Activated CD4-positive, alpha-beta T cell treated with anti-CD3 and anti-CD28 coated beads, Interleukin-2, amount 10 ng/mL, durations not matched to agents 7 days and 5 days (primary cell): ENCODE results near the gene FOLR1. TPM values are rescaled to one million over a fixed set of nuclear protein-coding genes. Genes with fewer than 3 reads are reported as not detected.
A peak's percentile ranks its signal among the peaks of the same experiment; 100 is the strongest.

Source experiments
- CTCF ChIA-PET: fragments of 350-600 bp; sonication (Branson Sonifier 250); formaldehyde crosslinking; loops from one replicate; lab custom pipeline; 2021; ENCODE audit warnings: antibody characterized with exemption; lab: Charles Lee
- POLR2A ChIA-PET: fragments of 350-600 bp; sonication (Branson Sonifier 250); formaldehyde crosslinking; loops from one replicate; lab custom pipeline; 2021; ENCODE audit warnings: antibody characterized with exemption; lab: Charles Lee
- DNase-seq: peaks from one replicate; pipeline ENCODE4 v3.0.0-alpha.2; 2020
- H3K27ac Mint-ChIP-seq: one replicate; pipeline ENCODE4 v1.8.0; 2021; ENCODE audit warnings: mild to moderate bottlenecking, moderate library complexity, mixed read lengths
- H3K27me3 Mint-ChIP-seq: one replicate; pipeline ENCODE4 v1.8.0; 2021; ENCODE audit warnings: mixed read lengths
- H3K36me3 Mint-ChIP-seq: one replicate; pipeline ENCODE4 v1.8.0; 2021; ENCODE audit warnings: low read depth, mixed read lengths
- H3K4me1 Mint-ChIP-seq: one replicate; pipeline ENCODE4 v1.8.0; 2021; ENCODE audit warnings: mixed read lengths
- H3K4me3 Mint-ChIP-seq: one replicate; pipeline ENCODE4 v1.8.0; 2021; ENCODE audit warnings: mild to moderate bottlenecking, moderate library complexity, mixed read lengths
- H3K9me3 Mint-ChIP-seq: one replicate; pipeline ENCODE4 v1.8.0; 2021; ENCODE audit warnings: mixed read lengths
- total RNA-seq, 2 experiments: library from RNA; stranded (reverse); gene quantifications; one replicate each; pipeline ENCODE4 v1.2.3, GENCODE V29; 2021

Gene FOLR1
- total RNA-seq, 2 experiments from 2014 or later: not detected

DNA sequence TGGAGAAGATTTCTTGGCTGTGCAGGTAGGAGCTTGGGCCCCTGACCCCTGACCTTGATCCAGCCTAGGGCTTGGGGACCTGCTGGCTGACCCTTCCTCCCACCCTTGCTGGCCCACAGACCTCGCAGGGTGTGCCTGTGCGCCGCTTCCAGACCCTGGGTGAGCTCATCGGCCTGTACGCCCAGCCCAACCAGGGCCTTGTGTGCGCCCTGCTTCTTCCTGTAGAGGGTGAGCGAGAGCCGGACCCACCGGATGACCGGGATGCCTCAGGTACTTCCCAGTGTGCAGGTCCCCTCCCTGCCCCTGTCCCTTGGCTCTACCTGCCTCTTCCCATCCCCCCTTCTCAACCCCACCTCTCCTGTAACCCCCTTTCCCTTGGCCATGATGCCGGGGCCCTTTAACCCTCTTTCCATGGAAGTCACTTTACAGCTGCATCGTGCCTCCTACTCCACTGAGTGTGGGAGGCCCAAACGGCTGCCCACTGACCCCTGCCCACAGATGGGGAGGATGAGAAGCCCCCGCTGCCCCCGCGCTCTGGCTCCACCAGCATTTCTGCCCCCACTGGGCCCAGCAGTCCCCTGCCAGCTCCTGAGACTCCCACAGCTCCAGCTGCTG is 36.4 kb downstream of the FOLR1 start:
- ChIA-PET CTCF (interaction anchor here (0.5 to 1.3 kb wide), 3 partner anchors 26 to 1008 kb away, joined by 3 to 8 read pairs (median 3); no protein-coding TSS in a partner anchor), POLR2A (no interaction called here)
- H3K36me3 Mint-ChIP-seq: peaks cover 16% of the 10 kb centered on the region

DNA sequence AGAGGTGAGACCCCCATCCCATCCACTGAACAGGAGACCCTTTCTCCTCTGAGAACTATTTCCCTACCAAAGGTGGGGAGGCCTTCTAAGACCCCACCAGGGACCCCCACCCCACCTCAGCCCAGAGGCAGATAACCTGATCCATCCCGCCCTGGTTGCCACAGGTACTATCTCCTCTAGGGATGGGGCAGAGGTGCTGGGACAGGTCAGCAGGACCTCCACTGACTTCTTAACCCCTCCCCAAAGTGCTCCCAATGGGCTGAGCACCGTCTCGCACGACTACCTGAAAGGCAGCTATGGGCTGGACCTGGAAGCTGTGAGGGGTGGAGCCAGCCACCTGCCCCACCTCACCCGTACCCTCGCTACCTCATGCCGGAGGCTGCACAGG is 36.9 kb downstream of the FOLR1 start:
- ChIA-PET CTCF (interaction anchor here (1.0 kb wide), 1 partner anchor 26 kb away, joined by 8 read pairs; no protein-coding TSS in a partner anchor), POLR2A (no interaction called here)
- H3K27ac Mint-ChIP-seq: no peak overlapping the region
- no peak for DNase-seq
- no peak overlapping the region for H3K4me3 Mint-ChIP-seq
- H3K27me3 Mint-ChIP-seq: no peaks in the 10 kb centered on the region
- H3K9me3 Mint-ChIP-seq: no peaks in the 10 kb centered on the region
- H3K4me1 Mint-ChIP-seq: peaks cover 17% of the 10 kb centered on the region
- H3K36me3 Mint-ChIP-seq: peaks cover 16% of the 10 kb centered on the region

More for the DNA sequence above, 36.4 kb downstream of the FOLR1 start:
- no peaks in the 10 kb centered on the region for H3K27me3 Mint-ChIP-seq
- no peak overlapping the region for H3K27ac Mint-ChIP-seq
- H3K4me3 Mint-ChIP-seq: no peak overlapping the region
- peaks cover 17% of the 10 kb centered on the region for H3K4me1 Mint-ChIP-seq
- H3K9me3 Mint-ChIP-seq: no peaks in the 10 kb centered on the region
- no peak for DNase-seq

GRCh38 chr11:72229336-72229924 is 37.5 kb downstream of the FOLR1 start:
- CTCF ChIA-PET: no interaction called here
- H3K4me1 Mint-ChIP-seq: peaks cover 19% of the 10 kb centered on the region
- peaks cover 20% of the 10 kb centered on the region for H3K36me3 Mint-ChIP-seq
- POLR2A ChIA-PET: no interaction called here
- H3K4me3 Mint-ChIP-seq: no peak overlapping the region
- H3K9me3 Mint-ChIP-seq: no peaks in the 10 kb centered on the region
- H3K27me3 Mint-ChIP-seq: no peaks in the 10 kb centered on the region
- DNase-seq: no peak
- H3K27ac Mint-ChIP-seq: no peak overlapping the region

DNA sequence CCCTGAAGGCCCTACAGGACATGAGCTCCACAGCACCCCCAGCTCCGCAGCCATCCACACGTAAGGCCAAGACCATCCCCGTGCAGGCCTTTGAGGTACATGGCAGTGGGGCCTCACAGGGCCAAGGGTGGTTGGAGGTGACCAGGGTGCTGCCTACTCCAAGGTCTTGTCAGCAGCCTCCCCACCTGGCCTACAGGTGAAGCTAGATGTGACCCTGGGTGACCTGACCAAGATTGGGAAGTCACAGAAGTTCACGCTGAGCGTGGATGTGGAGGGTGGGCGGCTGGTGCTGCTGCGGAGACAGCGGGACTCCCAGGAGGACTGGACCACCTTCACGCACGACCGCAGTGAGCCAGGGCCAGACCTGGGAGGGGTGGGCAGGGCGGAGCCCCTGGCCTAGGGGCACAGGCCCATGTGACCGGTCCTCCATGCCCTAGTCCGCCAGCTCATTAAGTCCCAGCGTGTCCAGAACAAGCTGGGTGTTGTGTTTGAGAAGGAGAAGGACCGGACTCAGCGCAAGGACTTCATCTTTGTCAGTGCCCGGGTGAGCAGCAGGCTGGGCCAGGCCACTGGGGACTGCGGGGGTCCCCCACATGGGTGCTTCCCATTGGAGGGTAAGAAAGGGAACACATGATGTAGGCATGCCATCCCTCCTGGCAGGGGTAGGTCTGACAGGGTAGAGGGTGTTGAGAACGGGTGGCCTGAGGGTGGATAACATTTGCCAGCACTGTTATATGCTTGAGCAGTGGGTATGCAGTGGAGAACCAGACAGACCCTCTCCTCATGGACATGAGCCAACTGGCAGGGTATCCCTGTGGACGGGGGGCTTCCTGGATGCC is 38.2 kb downstream of the FOLR1 start:
- H3K36me3 Mint-ChIP-seq: peaks cover 24% of the 10 kb centered on the region
- no peaks in the 10 kb centered on the region for H3K27me3 Mint-ChIP-seq
- POLR2A ChIA-PET: no interaction called here
- H3K4me1 Mint-ChIP-seq: peaks cover 18% of the 10 kb centered on the region
- no peak overlapping the region for H3K4me3 Mint-ChIP-seq
- no peaks in the 10 kb centered on the region for H3K9me3 Mint-ChIP-seq
- CTCF ChIA-PET: no interaction called here
- no peak for DNase-seq
- H3K27ac Mint-ChIP-seq: no peak overlapping the region

DNA sequence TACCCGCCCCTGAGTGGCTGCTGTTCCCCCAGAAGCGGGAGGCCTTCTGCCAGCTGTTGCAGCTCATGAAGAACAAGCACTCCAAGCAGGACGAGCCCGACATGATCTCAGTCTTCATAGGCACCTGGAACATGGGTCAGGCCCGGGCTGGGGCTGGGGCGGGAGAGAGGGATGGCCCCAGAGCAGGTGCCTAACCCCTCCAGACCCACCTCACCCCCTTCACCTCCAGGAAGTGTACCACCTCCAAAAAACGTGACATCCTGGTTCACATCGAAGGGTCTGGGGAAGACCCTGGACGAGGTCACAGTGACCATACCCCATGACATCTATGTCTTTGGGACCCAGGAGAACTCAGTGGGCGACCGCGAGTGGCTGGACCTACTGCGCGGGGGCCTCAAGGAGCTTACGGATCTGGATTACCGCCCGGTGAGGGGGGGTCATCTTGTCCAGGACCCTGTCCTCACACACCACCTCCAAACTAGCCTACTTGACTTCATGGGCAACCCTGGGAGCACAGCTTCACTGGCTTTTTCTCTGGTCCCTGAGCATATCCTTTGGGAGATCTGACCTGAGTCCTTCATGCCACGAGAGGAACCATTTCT is 38.9 kb downstream of the FOLR1 start:
- Mint-ChIP-seq H3K9me3 (no peaks in the 10 kb centered on the region), H3K36me3 (peaks cover 22% of the 10 kb centered on the region), H3K4me1 (peaks cover 12% of the 10 kb centered on the region), H3K27me3 (no peaks in the 10 kb centered on the region), H3K4me3 (no peak overlapping the region), H3K27ac (no peak overlapping the region)
- no peak for DNase-seq
- POLR2A ChIA-PET: no interaction called here
- CTCF ChIA-PET: interaction anchor here (0.6 kb wide), 1 partner anchor 40 kb away, joined by 3 read pairs; no protein-coding TSS in a partner anchor

GRCh38 chr11:72231396-72232259 is 39.7 kb downstream of the FOLR1 start:
- no peaks in the 10 kb centered on the region for H3K27me3 Mint-ChIP-seq
- no peak overlapping the region for H3K4me3 Mint-ChIP-seq
- POLR2A ChIA-PET: no interaction called here
- H3K27ac Mint-ChIP-seq: no peak overlapping the region
- H3K36me3 Mint-ChIP-seq: peaks cover 23% of the 10 kb centered on the region
- CTCF ChIA-PET: interaction anchor here (0.6 to 1.9 kb wide), 2 partner anchors 39 to 199 kb away, joined by 3 to 4 read pairs; no protein-coding TSS in a partner anchor
- H3K9me3 Mint-ChIP-seq: no peaks in the 10 kb centered on the region
- no peak for DNase-seq
- peaks cover 7% of the 10 kb centered on the region for H3K4me1 Mint-ChIP-seq

- H3K4me3 Mint-ChIP-seq: no peak overlapping the region
- H3K27ac Mint-ChIP-seq: peak overlapping the region; percentile 6
- no peaks in the 10 kb centered on the region for H3K27me3 Mint-ChIP-seq
- DNase-seq: no peak
- no peaks in the 10 kb centered on the region for H3K9me3 Mint-ChIP-seq
- CTCF ChIA-PET: interaction anchor here (0.6 to 1.9 kb wide), 2 partner anchors 199 to 202 kb away, joined by 4 read pairs; partner anchors contain the start of gene CLPB
- POLR2A ChIA-PET: no interaction called here
- peaks cover 1% of the 10 kb centered on the region for H3K4me1 Mint-ChIP-seq
- H3K36me3 Mint-ChIP-seq: peaks cover 23% of the 10 kb centered on the region
Observed at GRCh38 chr11:72232260-72233055, 40.5 kb downstream of the FOLR1 start.

GRCh38 chr11:72233056-72233772 is 41.3 kb downstream of the FOLR1 start:
- peaks cover 1% of the 10 kb centered on the region for H3K4me1 Mint-ChIP-seq
- DNase-seq: no peak
- H3K27ac Mint-ChIP-seq: no peak overlapping the region
- H3K9me3 Mint-ChIP-seq: no peaks in the 10 kb centered on the region
- H3K36me3 Mint-ChIP-seq: peaks cover 25% of the 10 kb centered on the region
- ChIA-PET POLR2A (no interaction called here), CTCF (interaction anchor here (0.6 to 1.9 kb wide), 2 partner anchors 198 to 201 kb away, joined by 4 read pairs; partner anchors contain the start of gene CLPB)
- no peak overlapping the region for H3K4me3 Mint-ChIP-seq
- no peaks in the 10 kb centered on the region for H3K27me3 Mint-ChIP-seq

DNA sequence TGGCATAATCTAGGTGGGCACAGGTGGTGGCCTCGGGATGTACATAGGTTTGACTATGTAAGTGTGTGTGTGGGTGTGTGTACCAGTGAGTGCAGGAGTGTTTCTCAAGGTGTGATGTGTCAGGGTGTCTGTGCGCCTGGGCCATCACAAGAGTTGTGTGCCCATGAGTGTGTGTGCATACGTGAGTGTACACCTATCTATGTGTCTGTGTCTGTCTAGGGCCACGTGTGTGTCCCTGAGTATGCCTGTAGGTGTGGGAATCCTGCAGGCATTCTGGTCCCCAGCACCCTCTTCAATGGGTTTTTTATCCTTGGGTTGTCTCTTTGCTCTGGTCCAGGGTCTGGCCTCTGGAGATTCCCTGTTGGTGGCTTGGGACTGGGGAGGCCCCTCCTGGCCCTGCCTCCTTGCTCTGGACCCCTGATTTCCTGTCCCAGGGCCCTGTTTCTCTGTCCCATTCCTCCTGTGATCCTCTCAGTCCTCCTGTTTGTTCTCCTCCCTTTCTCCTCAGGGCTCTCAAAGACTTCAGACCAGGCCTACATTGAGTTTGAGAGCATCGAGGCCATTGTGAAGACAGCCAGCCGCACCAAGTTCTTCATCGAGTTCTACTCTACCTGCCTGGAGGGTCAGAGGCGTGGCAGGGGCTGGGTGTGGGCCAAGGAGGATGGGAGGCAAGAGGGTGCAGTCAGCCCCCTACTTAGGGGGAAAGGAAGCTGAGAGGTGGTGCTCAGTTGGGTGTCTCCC is 42.0 kb downstream of the FOLR1 start:
- peaks cover 29% of the 10 kb centered on the region for H3K36me3 Mint-ChIP-seq
- peaks cover 4% of the 10 kb centered on the region for H3K4me1 Mint-ChIP-seq
- no peak overlapping the region for H3K27ac Mint-ChIP-seq
- no peak for DNase-seq
- CTCF ChIA-PET: interaction anchor here (1.2 to 1.9 kb wide), 4 partner anchors 9 to 197 kb away, joined by 3 to 4 read pairs (median 3); no protein-coding TSS in a partner anchor
- POLR2A ChIA-PET: no interaction called here
- H3K27me3 Mint-ChIP-seq: peaks cover 3% of the 10 kb centered on the region
- no peaks in the 10 kb centered on the region for H3K9me3 Mint-ChIP-seq
- no peak overlapping the region for H3K4me3 Mint-ChIP-seq

DNA sequence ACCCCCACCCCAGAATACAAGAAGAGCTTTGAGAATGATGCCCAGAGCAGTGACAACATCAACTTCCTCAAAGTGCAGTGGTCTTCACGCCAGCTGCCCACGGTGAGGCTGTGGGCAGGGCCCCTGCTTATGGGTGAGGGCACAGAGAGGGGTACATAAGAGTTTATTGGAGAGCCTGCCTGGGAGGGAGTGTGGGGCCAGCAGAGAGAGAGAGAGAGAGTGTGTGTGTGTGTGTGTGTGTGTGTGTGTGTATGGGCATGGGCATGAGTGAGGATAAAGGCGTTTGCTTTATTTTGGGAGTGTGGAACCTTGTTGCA is 42.5 kb downstream of the FOLR1 start:
- POLR2A ChIA-PET: no interaction called here

More for the DNA sequence above, 42.5 kb downstream of the FOLR1 start:
- Mint-ChIP-seq H3K9me3 (no peaks in the 10 kb centered on the region), H3K27ac (peak overlapping the region; percentile 31), H3K27me3 (peaks cover 7% of the 10 kb centered on the region), H3K36me3 (peaks cover 31% of the 10 kb centered on the region), H3K4me3 (no peak overlapping the region), H3K4me1 (peaks cover 8% of the 10 kb centered on the region)
- CTCF ChIA-PET: interaction anchor here (1.2 to 1.3 kb wide), 3 partner anchors 9 to 90 kb away, joined by 3 read pairs; no protein-coding TSS in a partner anchor
- no peak for DNase-seq
